WTC11 (cell line): ENCODE data around the gene A2ML1. TPM values are rescaled to one million over a fixed set of nuclear protein-coding genes. Genes with fewer than 3 reads are reported as not detected.

ENCODE experiments used
- ATAC-seq: fragments of 200-7000 bp; cut with Tn5 transposase; 2 replicates; pipeline ENCODE4 v1.10.0; 2021; ENCODE audit warnings: mild to moderate bottlenecking, moderate library complexity
- Bru-seq: library from RNA; stranded (reverse); fragments of 400-500 nt; gene quantifications from one replicate; lab custom pipeline; 2021; lab: Mats Ljungman, UMichigan
- CTCF ChIA-PET: fragments of 300-600 bp; sonication (Branson Sonifier 250); formaldehyde crosslinking; loops from one replicate; lab custom pipeline; 2021; ENCODE audit warnings: antibody characterized with exemption; lab: Charles Lee
- POLR2A ChIA-PET: fragments of 350-600 bp; sonication (Branson Sonifier 250); formaldehyde crosslinking; loops from one replicate; lab custom pipeline; 2021; ENCODE audit warnings: antibody characterized with exemption; lab: Charles Lee
- DNase-seq: peaks from one replicate; pipeline ENCODE4 v3.0.0; 2021; ENCODE audit warnings: low spot score
- H3K27ac Mint-ChIP-seq: 2 replicates; pipeline ENCODE4 v1.8.0; 2021; ENCODE audit warnings: mixed read lengths
- H3K27me3 Mint-ChIP-seq: 2 replicates; pipeline ENCODE4 v1.8.0; 2021; ENCODE audit warnings: low read depth, mild to moderate bottlenecking, moderate library complexity, mixed read lengths
- H3K36me3 Mint-ChIP-seq: 2 replicates; pipeline ENCODE4 v1.8.0; 2021; ENCODE audit warnings: mixed read lengths
- H3K4me1 Mint-ChIP-seq: 2 replicates; pipeline ENCODE4 v1.8.0; 2022; ENCODE audit warnings: mixed read lengths
- H3K4me3 Mint-ChIP-seq: 2 replicates; pipeline ENCODE4 v1.8.0; 2021; ENCODE audit warnings: mild to moderate bottlenecking, moderate library complexity, mixed read lengths
- H3K9me3 Mint-ChIP-seq: 2 replicates; pipeline ENCODE4 v1.8.0; 2021; ENCODE audit warnings: mixed read lengths
- FOXP1 ChIP-seq: sonication (generic); formaldehyde crosslinking; IDR thresholded peaks from 2 replicates; pipeline ENCODE4 v1.8.0; 2022; ENCODE audit warnings: missing genetic modification reagents, mild to moderate bottlenecking, moderate library complexity, borderline replicate concordance
- HMGXB4 ChIP-seq: sonication (generic); formaldehyde crosslinking; IDR thresholded peaks from 2 replicates; pipeline ENCODE4 v1.8.1; 2023; ENCODE audit warnings: mild to moderate bottlenecking, moderate library complexity, missing genetic modification reagents
- JAZF1 ChIP-seq: fragments of 250-450 bp; sonication (Bioruptor Pico); IDR thresholded peaks from 2 replicates; pipeline ENCODE4 v1.9.0; 2021; ENCODE audit warnings: moderate library complexity, mild to moderate bottlenecking, inconsistent platforms
- MLX ChIP-seq: sonication (generic); formaldehyde crosslinking; IDR thresholded peaks from 2 replicates; pipeline ENCODE4 v1.8.1; 2023; ENCODE audit warnings: mild to moderate bottlenecking, missing genetic modification reagents, moderate library complexity
- RELA ChIP-seq: sonication (generic); formaldehyde crosslinking; IDR thresholded peaks from 2 replicates; pipeline ENCODE4 v1.8.1; 2022; ENCODE audit warnings: missing genetic modification reagents, mild to moderate bottlenecking, borderline replicate concordance
- STAT6 ChIP-seq: sonication (generic); formaldehyde crosslinking; conservative IDR thresholded peaks from 2 replicates; pipeline ENCODE4 v1.8.1; 2023; ENCODE audit warnings: mild to moderate bottlenecking, low read depth, missing genetic modification reagents, moderate library complexity
- USF2 ChIP-seq: sonication (generic); formaldehyde crosslinking; IDR thresholded peaks from 2 replicates; pipeline ENCODE4 v1.8.1; 2023; ENCODE audit warnings: mild to moderate bottlenecking, missing genetic modification reagents, moderate library complexity
- ZBTB21 ChIP-seq: sonication (generic); formaldehyde crosslinking; IDR thresholded peaks from 2 replicates; pipeline ENCODE4 v1.8.1; 2023; ENCODE audit warnings: mild to moderate bottlenecking, missing genetic modification reagents, borderline replicate concordance
- ZNF232 ChIP-seq: sonication (generic); formaldehyde crosslinking; IDR thresholded peaks from 2 replicates; pipeline ENCODE4 v1.8.0; 2022; ENCODE audit warnings: mild to moderate bottlenecking, missing genetic modification reagents
- ZNF532 ChIP-seq: fragments of 250-450 bp; sonication (Bioruptor Pico); IDR thresholded peaks from 2 replicates; pipeline ENCODE4 v1.9.0; 2021; ENCODE audit warnings: mild to moderate bottlenecking, borderline replicate concordance
- ZNF671 ChIP-seq: fragments of 250-450 bp; sonication (Bioruptor Pico); IDR thresholded peaks from 2 replicates; pipeline ENCODE4 v1.8.0; 2021; ENCODE audit warnings: mild to moderate bottlenecking
- long read RNA-seq, 3 experiments: library from RNA in 1 of 3; library from capped mRNA in 1 of 3; library from polyadenylated mRNA in 1 of 3; unstranded in 2 of 3; stranded (forward) in 1 of 3; transcript quantifications; one replicate each; pipeline ENCODE4 v2.0.0, GENCODE V29; 2021
- total RNA-seq: library from RNA; stranded (reverse); gene quantifications from 3 replicates; pipeline ENCODE4 v1.2.3, GENCODE V29; 2021
- TF ChIP-seq, protein P1 (sequence below): sonication (generic); formaldehyde crosslinking; IDR thresholded peaks from 2 replicates; pipeline ENCODE4 v1.8.0; 2022; ENCODE audit warnings: mild to moderate bottlenecking, missing genetic modification reagents
- TF ChIP-seq, protein P2 (sequence below): sonication (generic); formaldehyde crosslinking; IDR thresholded peaks from 2 replicates; pipeline ENCODE4 v1.8.1; 2023; ENCODE audit warnings: mild to moderate bottlenecking, missing genetic modification reagents

A2ML1 gene
- total RNA-seq (9.1 to 11.5 TPM (median 10.5 TPM) in 3 replicates), Bru-seq, nascent RNA (percentile 49 among the genes with signal in this experiment)
- long read RNA-seq, experiment 1, partial matches to known transcripts: 23 of 64 reads
- long read RNA-seq, experiment 1, other reads (novel, unspliced or antisense): 41 of 64 reads
- long read RNA-seq, experiment 2, partial matches to known transcripts: 4 of 8 reads
- long read RNA-seq, experiment 2, other reads (novel, unspliced or antisense): 4 of 8 reads
- long read RNA-seq, experiment 3: 0 reads

- ATAC-seq: no peak
- H3K36me3 Mint-ChIP-seq: peaks cover 31% of the 10 kb centered on the region
- TF ChIP-seq, protein P1, sequence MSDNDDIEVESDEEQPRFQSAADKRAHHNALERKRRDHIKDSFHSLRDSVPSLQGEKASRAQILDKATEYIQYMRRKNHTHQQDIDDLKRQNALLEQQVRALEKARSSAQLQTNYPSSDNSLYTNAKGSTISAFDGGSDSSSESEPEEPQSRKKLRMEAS (CRISPR knock-in tag): no peak
- TF ChIP-seq STAT6 (CRISPR knock-in tag) (no peak), FOXP1 (no peak), ZBTB21 (CRISPR knock-in tag) (no peak), ZNF232 (CRISPR knock-in tag) (no peak), RELA (CRISPR knock-in tag) (no peak)
- TF ChIP-seq, protein P2, sequence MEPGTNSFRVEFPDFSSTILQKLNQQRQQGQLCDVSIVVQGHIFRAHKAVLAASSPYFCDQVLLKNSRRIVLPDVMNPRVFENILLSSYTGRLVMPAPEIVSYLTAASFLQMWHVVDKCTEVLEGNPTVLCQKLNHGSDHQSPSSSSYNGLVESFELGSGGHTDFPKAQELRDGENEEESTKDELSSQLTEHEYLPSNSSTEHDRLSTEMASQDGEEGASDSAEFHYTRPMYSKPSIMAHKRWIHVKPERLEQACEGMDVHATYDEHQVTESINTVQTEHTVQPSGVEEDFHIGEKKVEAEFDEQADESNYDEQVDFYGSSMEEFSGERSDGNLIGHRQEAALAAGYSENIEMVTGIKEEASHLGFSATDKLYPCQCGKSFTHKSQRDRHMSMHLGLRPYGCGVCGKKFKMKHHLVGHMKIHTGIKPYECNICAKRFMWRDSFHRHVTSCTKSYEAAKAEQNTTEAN (CRISPR knock-in tag): no peak
- no peak for DNase-seq
- peaks cover 16% of the 10 kb centered on the region for H3K9me3 Mint-ChIP-seq
- peak within 1 kb of the TSS; percentile 64; the same call in 1 of the 2 replicates for H3K4me3 Mint-ChIP-seq
- peaks cover 61% of the 10 kb centered on the region for H3K4me1 Mint-ChIP-seq
- no peaks in the 10 kb centered on the region for H3K27me3 Mint-ChIP-seq
- ChIA-PET CTCF (interaction anchor here (0.5 to 3.0 kb wide), 12 partner anchors 12 to 278 kb away, joined by 3 to 65 read pairs (median 12); no protein-coding TSS in a partner anchor), POLR2A (interaction anchor here (1.1 kb wide), 1 partner anchor 125 kb away, joined by 3 read pairs; the partner anchor contains the start of gene RIMKLB)
- H3K27ac Mint-ChIP-seq: peak within 1 kb of the TSS; percentile 90
Observed at GRCh38 chr12:8822298-8822697, at the start of gene A2ML1. TSS of gene A2ML1 (plus strand) at chr12:8822621. CDS start at chr12:8822652, 31 bp downstream.

DNA sequence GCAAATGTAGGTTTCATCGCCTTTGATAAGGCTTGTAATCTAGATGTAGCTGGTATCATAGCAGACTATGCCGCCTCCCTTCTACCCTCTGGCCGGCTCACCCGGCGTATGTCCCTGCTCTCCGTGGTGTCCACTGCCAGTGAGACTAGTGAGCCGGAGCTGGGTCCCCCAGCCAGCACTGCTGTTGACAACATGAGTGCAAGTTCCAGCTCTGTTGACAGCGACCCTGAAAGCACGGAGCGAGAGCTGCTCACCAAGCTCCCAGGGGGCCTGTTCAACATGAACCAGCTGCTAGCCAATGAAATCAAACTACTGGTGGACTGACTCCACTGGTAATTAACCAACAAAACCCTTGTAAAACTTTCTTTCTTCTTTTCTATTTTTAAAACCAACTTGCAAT is 49.0 kb upstream of the A2ML1 start:
- POLR2A ChIA-PET: no interaction called here
- H3K27ac Mint-ChIP-seq: peak overlapping the region; percentile 14
- TF ChIP-seq ZNF671 (CRISPR knock-in tag) (no peak), HMGXB4 (CRISPR knock-in tag) (no peak), JAZF1 (no peak), USF2 (CRISPR knock-in tag) (no peak)
- TF ChIP-seq, all 79 proteins: peak for 0
- DNase-seq (no peak), ATAC-seq (no peak)
- H3K4me3 Mint-ChIP-seq: no peak overlapping the region
- no peaks in the 10 kb centered on the region for H3K9me3 Mint-ChIP-seq
- H3K4me1 Mint-ChIP-seq: peaks cover 43% of the 10 kb centered on the region
- CTCF ChIA-PET: interaction anchor here (0.6 to 3.0 kb wide), 3 partner anchors 50 to 92 kb away, joined by 3 to 10 read pairs (median 4); no protein-coding TSS in a partner anchor
- H3K36me3 Mint-ChIP-seq: peaks cover 24% of the 10 kb centered on the region
- no peaks in the 10 kb centered on the region for H3K27me3 Mint-ChIP-seq

DNA sequence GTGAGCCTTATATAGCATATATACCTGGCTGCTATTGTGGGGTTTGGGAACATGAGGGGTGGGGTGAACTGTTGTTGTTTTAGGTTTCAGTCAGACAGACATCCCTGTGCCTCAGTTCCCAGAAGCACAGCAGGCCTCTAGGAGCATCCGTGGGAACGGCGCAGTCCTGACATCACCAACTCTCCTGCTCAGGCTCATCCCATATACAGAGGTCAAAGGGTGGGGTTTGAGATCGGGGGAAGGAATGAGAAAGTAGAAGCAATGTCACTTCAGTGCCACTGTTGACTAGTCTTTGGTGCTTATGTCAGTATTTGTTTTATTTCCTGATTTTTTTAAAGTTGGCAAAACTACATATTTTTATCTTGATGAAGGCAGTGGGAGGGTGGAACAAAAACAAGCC is 43.1 kb upstream of the A2ML1 start:
- peak overlapping the region; percentile 51 for H3K27ac Mint-ChIP-seq
- DNase-seq: no peak
- POLR2A ChIA-PET: no interaction called here
- no peak overlapping the region for H3K4me3 Mint-ChIP-seq
- H3K36me3 Mint-ChIP-seq: peaks cover 24% of the 10 kb centered on the region
- H3K9me3 Mint-ChIP-seq: no peaks in the 10 kb centered on the region
- no peaks in the 10 kb centered on the region for H3K27me3 Mint-ChIP-seq
- CTCF ChIA-PET: interaction anchor here (1.6 to 2.1 kb wide), 2 partner anchors 44 to 81 kb away, joined by 5 to 15 read pairs; no protein-coding TSS in a partner anchor
- peaks cover 43% of the 10 kb centered on the region for H3K4me1 Mint-ChIP-seq
- ATAC-seq: no peak
- TF ChIP-seq ZNF532 (CRISPR knock-in tag): no peak
- no peak for TF ChIP-seq MLX (CRISPR knock-in tag)
